TTC549 (cell line): ENCODE measurements around the gene SH3RF1.

Source experiments
- FAIRE-seq: peaks from 2 replicates; lab custom pipeline; 2012; peaks lifted over from hg19 to GRCh38; lab: Jason Lieb, UNC

Gene SH3RF1

DNA sequence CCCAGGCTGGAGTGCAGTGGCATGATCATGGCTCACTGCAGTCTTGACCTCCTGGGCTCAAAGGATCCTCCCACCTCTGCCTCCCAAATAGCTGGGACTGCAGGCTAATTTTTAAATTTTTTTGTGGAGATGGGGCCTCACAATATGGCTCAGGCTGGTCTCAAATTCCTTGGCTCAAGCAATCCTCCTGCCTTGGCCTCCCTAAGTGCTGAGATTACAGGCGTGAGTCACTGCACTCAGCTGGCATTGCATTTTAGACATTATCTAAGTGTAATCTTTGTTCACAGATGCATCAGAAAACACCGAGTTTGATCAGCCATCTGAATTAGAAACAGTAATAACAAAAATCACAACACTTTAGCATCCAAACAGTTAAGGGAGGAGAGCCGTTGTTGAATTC lies 207.3 kb downstream of the SH3RF1 start:
- no peak for FAIRE-seq

DNA sequence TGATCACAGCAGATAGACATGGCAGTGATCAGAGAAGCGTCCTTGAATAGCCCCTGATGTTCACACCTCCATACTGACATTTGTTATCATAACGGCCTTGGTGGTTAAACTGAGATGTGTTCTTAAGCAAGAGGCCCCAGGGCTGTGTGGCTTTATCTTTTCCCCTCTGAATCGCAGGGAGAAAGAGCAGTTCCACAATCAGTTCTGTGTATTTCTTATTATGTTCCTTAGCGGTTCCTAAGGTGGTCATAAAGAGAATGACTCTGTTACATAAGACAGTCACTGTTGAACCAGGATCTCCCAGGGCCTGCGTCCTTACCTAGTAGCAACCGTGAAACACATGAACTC lies 207.9 kb downstream of the SH3RF1 start:
- no peak for FAIRE-seq

DNA sequence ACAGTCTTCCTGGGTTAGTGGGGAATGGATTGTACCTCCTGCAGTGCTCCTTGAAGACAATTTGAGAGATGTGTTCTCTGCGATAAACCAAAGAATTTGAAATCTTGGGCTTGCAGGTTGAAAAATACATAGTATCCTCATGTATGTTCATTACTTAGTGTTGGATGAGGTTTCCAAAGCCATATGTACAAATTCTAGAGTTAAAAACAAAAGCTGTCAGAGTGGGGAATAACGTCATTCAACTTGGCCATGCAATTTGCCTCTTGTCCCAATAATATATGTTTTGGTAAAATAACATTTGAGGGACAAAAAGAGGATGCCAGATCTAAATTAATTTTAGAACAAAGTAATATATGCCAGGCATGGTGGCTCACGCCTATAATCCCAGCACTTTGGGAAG lies 209.4 kb downstream of the SH3RF1 start:
- FAIRE-seq: no peak

DNA sequence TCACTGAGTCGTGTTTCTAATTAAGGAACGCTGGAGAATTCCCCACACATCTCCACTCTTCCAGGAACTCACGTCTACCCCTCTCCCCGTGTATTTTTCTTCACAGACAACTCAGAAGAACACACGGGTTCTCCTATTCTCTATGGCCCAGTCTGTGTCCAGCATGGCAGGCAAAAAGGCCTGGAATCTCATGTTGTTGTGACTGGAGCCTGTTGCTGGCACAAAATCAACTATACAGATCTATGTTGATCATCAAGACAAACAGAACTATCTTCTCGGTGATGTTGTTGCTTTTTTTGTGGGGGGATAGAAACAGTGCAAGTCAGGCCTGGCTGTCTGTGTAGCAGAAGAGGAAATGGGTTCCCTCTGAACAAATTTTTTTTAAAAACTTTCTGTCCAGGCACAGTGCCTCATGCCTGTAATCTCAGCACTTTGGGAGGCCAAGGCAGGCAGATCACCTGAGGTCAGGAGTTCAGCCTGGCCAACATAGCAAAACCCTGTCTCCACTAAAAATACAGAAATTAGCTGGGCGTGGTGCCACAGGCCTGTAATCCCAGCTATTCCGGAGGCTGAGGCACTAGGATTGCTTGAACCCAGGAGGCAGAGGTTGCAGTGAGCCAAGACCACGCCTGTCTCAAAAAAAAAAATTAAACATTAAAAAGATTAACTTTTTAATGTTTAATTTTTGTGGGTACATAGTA lies 210.2 kb downstream of the SH3RF1 start:
- FAIRE-seq: no peak

DNA sequence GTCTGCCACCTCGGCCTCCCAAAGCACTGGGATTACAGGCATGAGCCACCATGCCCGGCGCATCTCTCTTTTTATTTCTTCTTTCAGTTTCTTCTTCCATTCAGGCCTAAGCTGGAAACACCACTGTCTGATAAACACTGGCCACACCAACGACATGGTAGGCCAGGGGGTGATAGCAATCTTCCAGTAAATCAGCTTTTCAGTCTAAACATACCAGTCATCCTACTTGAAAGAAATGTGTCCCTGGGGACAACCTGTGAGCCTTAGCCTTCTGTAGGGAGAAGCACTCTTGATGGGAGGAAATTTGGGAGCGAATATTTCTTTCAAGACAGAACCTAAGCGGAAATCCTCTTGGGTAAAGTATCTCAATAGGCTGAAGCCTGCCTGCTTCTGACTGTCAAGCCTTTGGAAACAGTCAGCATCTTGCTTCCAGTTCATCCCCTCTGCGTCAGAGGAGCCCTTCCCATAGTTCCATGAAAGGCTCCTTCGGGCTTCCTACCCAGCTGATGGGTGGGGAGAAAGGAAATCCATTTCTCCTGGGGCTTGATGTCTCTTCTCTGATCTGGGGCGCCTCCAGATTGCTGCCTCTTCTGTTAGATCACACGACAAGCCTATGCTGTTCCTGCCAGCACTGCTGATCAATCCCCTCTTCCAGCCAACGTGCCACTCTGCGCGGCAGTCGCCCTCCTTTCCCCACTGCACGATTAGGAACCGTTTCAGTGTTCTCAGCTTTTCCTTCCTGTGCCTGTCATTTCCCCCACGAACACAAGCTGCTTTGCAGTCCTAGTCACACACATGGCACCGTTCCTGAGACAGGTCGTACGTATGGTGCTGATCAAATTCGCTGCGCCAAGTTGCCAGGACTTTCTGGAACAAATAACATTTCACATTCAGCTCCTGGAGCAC lies 211.2 kb downstream of the SH3RF1 start:
- FAIRE-seq: no peak

DNA sequence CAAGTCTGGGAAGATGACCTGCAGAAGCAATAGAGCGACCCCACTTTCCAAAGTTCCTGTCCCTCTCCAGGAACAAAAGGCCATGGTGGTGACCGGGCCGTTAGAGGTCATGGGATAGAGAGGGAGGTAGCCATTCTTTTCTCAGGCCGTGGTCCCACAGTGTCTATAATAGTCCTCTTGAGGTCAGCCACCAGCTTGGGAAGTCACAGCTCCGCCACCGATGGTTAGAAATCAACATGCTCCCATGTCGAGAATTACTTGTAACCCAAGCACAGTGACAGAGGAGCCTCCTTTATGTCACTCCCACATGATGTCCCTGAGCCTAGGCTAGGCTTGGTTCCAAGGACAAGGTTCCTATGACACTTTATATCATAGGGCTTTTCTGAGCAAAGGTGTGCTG lies 212.4 kb downstream of the SH3RF1 start:
- FAIRE-seq: no peak

DNA sequence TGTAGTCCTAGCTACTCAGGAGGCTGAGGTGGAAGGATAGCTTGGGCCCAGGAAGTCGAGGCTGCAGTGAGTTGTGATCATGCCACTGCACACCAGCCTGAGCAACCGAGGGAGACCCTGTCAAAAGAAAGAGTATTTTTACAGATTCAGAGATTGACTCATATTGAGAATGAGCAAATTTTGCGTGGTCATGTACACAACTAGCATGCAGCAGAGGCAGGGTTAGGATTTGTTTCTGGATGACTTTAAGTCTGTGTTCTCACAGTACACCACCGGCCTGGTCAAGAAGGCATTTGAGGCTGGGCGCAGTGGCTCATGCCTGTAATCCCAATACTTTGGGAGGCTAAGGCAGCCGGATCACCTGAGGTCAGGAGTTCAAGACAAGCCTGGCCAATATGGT lies 215.9 kb downstream of the SH3RF1 start:
- FAIRE-seq: no peak

DNA sequence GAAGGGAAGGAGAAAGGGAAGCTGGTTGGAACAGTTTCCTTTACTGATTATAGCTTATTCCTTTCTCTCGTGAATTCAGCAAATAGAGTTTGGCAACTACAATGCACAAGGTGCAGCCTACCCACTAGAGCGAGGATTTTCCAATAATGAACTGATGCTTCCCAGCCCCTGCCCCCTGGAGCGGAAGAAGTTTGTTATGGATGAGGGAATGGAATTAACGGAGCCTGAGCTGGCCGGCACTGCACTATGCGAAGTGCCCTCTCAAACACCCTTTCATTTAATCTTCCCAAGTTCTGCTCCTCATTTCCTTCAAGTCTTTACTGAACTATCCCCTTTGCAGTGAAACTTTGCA lies 218.2 kb downstream of the SH3RF1 start:
- FAIRE-seq: no peak

DNA sequence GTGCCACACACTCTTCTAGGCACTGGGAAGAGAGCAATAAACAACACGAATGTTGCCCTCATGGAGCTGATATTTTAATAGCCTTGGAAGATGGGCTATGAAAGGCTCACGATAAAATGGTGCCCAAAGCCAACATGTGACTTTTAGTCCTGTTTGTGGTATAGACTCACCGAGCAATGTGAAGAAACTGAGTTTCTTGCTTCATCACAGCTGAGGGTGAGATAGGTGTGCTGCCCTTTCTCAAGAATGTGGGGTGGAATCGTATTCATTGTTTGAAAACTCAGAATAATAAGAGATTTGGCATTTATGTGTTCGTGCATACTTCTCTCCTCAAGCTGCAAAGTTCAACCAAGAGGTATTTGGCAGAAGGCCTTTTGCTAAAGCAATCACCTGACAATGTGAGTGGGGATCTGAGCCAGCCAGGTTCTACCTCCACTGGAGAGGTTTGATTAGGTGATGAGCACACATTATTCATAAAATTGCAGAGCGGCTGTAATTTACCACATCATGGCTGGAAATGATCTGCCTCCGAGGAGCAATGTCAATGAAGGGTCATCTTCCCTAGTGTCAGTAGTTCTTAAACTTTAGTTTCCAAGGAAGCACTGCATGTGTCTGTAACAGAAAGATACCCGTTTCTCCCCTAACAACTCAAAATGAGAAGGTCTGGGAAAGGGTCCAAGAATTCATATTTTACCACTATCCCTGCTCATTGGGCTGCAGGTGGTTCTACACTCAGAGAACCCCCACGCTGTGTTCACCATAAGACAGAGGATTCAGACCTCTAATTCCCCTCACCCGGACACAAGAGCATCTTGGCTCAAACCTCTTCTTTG lies 218.8 kb downstream of the SH3RF1 start:
- no peak for FAIRE-seq

DNA sequence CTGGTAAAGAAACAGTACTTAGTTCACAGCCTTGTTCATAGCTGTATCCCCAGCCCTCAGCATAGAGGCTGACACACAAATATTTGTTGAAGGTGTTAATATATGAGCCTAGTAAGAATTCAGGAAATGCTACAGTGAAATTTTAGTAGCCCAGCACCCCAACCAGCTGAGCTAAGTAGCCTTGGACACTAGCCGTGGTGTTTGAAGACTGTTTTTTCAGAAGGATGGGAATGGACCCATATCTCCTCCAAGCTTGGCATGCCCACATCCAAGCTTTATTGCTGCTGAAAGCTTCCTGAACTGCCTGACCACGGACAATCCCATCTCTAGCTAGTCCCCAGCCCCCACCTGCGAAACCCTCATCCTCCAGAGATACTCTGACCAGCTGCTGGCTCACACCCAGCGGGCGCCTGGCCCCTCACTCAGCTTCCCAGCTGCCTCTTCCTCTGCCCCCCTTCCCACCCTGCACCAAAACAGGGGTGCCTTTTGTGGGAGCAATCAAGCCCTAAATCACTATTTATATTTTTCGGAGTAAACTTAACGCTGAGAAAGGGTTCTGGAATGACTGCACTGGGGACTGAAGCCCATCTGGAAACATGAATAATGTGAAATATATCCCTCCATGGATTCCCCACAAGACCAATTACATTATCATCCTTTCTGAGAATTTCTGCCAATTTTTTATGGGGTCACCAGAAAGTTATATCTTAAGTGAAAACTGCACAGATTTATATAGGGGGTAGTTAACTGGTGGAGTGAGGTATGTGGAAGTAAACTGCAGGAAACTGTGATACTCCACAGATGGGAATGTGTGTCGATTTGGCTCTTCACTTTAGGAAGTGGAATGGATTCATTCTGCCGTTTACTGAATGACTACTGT lies 219.6 kb downstream of the SH3RF1 start:
- no peak for FAIRE-seq

DNA sequence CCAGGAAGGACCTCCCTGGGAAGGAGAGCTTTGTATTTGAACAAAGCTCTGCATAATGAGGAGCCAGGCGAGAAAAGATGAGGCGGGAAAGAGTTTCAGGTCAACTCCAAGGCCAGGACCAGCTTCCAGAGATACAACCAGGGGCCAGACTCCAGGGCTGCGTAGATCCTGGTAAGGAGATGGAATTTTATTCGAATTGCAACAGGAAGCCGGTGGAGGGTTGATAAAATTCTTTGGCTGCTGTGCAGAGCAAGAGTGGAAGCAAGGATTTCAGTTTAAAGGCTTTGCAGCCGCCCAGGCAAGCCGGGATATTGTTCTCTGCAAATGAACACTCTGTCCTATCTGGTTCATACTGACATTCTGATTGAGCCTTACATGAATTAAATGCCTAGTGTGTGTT lies 220.5 kb downstream of the SH3RF1 start:
- FAIRE-seq: no peak

DNA sequence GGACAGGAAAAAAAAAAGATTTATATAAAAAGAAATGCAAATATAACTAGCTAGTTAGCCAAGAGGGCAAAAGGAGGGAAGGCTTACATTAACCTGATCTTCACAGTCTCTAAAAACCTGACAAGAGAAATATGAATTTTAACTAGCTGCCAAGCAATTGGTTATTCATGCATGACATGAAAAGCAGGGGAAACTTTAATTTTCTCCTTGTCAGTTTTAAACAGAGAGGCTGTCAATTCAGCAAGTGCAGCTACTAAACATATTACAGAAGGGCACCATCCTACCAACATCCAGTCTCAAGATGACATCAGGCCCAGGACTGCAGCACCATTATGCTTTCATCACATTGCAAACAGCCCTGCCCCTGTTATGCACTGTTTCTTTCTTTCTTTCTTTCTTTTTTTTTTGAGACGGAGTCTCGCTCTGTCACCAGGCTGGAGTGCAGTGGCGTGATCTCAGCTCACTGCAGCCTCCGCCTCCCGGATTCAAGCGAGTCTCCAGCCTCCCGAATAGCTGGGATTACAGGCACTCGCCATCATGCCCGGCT lies 221.8 kb downstream of the SH3RF1 start:
- FAIRE-seq: no peak

DNA sequence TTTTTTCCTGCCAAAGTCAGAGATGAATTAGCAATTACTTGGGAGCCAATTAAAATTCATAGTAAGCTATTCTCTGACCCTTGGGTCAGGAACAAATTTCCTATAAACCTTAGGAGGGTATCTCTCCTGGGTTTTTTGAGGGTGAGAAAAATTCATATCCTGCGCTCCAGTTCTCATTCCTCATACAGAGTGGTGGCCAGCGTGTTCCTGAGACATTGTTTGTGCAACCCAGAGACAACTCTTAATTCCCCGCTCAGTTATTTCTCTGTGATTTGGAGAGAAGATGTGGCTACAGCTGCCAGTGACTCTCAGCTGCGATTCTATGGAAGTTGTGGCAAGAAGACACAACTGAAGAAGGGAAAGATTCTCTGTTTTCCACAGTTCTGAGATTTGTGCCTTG lies 222.8 kb downstream of the SH3RF1 start:
- FAIRE-seq: no peak

DNA sequence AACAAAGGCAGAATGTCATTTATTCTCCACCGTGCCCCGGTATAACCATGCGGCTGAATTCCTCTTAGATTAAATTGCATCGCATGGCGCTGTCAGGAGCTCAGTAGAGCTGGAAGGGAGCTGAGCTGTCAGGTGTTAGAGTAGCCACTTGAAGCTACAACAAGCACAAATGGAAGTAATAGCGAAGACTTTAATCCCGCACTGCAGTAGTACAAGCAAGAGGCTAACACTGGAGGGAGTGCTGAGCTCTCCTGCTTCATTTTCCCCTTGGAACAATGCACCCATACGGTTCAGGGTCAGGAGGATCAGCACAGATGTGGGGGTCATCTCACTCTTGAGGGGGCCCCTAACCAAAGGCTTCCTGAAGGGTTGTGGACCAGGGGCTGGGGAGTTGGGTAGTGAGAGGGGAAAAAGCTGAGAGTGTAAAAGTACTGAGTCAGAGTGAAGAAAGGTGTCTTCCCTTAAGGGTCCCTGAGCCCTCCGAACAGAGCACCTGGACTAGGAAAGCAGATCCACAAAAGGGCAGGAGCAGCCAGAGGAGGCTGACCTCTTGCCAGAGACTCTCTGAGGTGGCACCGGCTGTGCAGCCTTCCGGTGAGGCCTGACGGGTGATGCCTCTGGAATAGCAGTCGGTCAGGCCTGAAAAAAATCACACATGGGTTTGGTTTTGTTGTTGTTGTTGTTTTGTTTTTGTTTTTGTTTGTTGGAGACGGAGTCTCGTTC lies 224.7 kb downstream of the SH3RF1 start:
- FAIRE-seq: no peak

DNA sequence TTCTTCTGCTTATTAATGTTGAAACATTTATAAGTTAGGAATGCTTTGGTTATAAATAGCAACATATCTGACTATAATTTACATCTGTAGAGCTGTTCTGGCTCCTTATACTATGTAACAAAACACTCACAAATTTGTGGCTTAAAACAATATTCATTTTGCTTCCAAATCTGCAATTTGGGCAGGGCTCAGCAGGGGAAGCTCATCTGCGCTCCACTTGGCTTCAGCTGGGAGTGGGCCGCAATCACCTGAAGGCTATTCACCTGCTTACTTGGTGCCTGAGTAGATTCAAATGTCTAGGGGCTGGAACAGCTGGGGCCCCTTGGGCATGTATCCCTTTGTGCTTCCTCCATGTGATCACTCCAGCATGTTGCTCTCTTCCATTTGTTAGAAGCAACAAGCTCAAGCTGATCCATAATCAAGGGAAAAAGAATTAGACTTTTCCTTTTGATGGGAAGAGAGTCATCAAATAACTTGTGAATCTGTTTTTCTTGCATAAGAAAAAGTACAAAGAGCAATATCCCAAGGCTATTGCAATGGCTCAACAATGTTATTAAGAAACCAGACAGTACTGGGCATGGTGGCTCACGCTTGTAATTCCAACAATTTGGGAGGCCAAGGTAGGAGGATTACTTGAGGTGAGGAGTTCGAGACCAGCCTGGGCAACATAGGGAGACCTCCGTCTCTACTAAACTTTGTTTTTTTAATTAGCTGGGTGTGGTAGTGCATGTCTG lies 225.9 kb downstream of the SH3RF1 start:
- no peak for FAIRE-seq
